NCI-H69 (cell line): ENCODE measurements around the gene CAND1.
A peak's percentile ranks its signal among the peaks of the same experiment; 100 is the strongest.

Experiments
- DNase-seq: peaks from one replicate; lab custom pipeline; 2025; lab: John Stamatoyannopoulos, UW

CAND1 gene

GRCh38 chr12:67344979-67345710, 76.0 kb downstream of the CAND1 start:
- DNase-seq: no peak

GRCh38 chr12:67348683-67349082, 79.5 kb downstream of the CAND1 start:
- no peak for DNase-seq

GRCh38 chr12:67352682-67353081, 83.5 kb downstream of the CAND1 start:
- DNase-seq: no peak

- no peak for DNase-seq
Observed at GRCh38 chr12:67354322-67354721, 85.2 kb downstream of the CAND1 start.

DNA sequence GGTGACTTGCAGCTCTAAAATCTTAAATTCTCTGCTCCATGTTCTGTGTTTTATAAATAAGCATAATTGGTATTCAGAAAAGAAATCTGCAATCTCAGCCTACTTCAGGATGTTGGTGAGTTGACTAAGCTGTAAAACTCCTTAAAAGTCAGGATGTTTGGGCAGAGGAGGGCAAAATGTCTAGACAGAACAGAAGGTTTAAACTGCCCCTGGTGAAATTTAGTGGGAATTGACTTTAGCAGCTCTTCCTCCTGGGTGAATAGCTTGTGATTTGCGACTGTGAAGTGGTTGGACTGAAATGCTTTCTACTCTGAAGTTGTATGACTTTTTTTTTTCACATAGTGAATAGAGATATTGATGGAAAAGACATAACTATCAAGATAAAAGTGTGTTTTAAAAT, 85.8 kb downstream of the CAND1 start:
- peak; percentile 51 for DNase-seq

GRCh38 chr12:67355428-67356379, 86.5 kb downstream of the CAND1 start:
- peak; percentile 80 for DNase-seq

GRCh38 chr12:67356380-67356774, 87.2 kb downstream of the CAND1 start:
- peak; percentile 44 for DNase-seq

GRCh38 chr12:67357376-67358125, 88.4 kb downstream of the CAND1 start:
- peak; percentile 3 for DNase-seq

GRCh38 chr12:67358781-67359338, 89.7 kb downstream of the CAND1 start:
- peak; percentile 46 for DNase-seq

- DNase-seq: no peak
Observed at GRCh38 chr12:67362526-67362925, 93.4 kb downstream of the CAND1 start.

DNA sequence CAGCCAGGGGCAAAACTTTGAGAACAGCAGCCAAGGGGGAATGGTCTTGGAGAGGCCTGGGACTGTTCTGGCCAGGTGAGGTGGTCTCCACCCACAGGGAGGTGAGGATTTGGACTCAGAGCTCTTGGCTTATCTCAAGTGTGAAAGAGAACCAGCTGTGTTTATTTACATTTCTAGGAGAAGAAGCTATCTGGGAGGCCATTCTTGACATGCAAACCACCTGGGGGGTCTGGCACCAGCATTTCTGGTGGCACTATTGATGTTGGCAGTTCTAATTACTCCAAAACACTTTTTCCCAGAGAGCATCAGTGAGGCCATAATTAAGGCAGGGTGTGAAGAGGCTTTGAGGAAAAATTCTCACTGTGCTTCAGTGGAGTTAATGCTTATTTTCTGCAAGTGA, 95.1 kb downstream of the CAND1 start:
- DNase-seq: peak; percentile 62

DNA sequence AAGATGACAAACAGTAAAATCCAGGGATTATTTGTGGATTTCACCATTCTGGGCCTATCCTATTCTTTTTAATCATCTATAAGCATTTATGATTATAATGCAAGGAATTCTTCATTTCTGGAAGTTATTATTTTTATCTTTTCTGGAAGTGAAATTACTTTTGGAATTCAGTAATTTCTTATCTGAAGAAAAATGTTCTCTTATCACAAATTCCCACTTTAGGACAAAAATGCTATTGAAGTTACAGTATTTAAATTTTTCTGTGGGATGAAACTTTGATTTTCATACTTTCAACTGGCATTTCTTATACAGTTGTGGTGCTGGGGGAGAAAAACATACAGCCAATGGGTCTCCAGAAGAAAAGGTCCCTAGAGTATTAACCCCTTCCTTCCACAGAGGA, 96.0 kb downstream of the CAND1 start:
- no peak for DNase-seq

GRCh38 chr12:67367843-67368242, 98.7 kb downstream of the CAND1 start:
- DNase-seq: no peak
